HG03039 (cell line): ENCODE data around the gene PDZD8.
"Not testable (repeated sequence)": the region's sequence is repeated elsewhere in the genome, so short reads cannot be mapped to it uniquely, and the experiment has no call there.

Source experiments
- ATAC-seq: cut with Tn5 transposase; IDR thresholded peaks from one replicate; pipeline ENCODE4 v1.9.1; 2021; ENCODE audit warnings: mild to moderate bottlenecking, moderate library complexity; ENCODE audit not compliant: unreplicated experiment

PDZD8 gene

DNA sequence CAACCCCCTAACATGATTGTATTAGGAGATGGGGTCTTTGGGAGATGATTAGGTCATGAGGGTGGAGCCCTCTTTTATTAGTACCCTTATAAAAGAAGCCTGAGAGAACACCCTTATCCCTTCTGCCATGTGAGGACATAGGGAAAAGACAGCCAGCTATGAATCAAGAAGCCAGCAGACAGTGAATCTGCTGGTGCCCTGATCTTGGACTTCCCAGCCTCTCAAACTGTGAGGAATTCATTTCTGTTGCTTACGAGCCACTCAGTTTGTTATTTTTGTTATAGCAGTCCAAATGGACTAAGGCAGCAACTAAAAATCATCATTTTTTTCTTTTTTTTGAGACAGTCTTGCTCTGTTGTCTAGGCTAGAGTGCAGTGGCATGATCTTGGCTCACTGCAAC, 74.6 kb downstream of the PDZD8 start:
- no peak for ATAC-seq

- ATAC-seq: no peak
Observed at GRCh38 chr10:117299435-117299834, 75.8 kb downstream of the PDZD8 start.

- no peak for ATAC-seq
Observed at GRCh38 chr10:117298219-117298618, 77.0 kb downstream of the PDZD8 start.

- no peak for ATAC-seq
Observed at GRCh38 chr10:117294735-117295134, 80.5 kb downstream of the PDZD8 start.

GRCh38 chr10:117294039-117294645, 81.1 kb downstream of the PDZD8 start:
- ATAC-seq: no peak

GRCh38 chr10:117290872-117291271, 84.4 kb downstream of the PDZD8 start:
- ATAC-seq: not testable (repeated sequence)

DNA sequence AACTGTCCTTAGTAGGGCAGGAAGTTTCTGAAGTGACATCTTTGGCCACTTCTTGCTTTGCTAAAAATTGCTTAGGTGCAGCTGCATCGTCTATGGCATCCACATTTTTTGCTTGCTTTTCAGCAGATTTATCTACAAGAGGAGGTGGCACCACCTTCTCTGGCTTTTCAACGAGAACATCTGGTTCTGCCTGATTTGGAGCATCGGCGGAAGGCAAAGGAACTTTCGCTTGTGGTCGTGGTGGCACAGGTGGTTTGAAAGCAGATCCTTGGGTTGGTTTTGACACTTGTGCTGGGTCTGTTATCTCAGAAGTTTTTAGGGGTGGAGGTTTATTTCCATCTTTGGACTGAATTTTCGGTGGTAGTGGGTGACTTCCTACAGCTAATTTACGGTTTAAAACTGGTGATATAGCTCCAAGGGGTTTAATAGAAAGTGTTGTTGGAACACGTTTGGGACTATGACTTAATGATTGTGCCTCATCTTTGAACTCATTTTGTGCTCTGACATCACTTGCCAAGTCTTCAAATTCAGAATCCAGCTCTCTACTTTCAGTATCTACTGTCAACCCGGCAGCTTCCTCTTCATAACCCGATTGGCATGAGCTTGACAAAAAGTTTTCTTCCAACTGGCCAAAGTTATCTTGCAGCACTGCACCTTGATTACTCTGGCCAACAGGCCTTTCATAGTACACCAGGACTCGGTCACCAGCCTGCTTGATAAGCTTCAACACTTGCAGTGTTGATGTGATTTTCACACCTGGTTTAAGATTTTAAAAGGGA, 90.3 kb downstream of the PDZD8 start:
- ATAC-seq: no peak

DNA sequence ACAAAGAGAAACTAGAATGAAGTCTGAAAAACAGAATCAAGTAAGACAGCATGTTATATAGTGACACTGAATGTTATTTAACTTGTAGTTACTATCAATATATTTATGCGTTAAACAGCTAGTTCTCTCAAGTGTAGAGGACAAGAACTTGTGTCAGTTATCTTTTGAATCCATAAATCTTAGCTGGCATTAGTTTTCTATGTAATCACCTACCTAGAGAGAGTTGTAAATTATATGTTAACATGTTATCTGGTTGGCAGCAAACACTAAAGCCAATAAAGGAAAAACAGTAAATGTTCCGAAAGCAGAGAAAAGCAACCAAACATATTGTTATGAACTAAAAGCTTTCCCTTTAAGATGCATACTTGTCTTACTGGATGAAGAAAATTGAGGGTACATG, 97.6 kb downstream of the PDZD8 start:
- no peak for ATAC-seq

DNA sequence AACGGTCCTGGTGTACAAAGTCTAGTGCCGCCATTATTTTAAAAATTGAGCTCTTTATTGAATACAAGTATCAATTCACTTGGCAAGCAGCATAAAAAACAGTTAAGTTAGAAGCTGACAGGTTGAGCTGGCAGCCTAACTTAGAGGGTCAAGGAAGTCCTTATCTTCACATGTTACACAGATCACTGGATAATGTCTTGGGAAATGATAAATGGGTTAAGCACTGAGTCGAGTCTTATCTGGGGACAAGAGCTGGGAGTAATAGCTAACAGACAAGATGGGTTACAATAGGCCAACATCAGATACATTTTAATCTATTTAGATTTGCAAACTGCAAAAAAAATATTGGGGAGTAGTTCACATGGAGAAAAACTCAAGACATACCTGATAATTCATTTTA, 100.1 kb downstream of the PDZD8 start:
- ATAC-seq: no peak

DNA sequence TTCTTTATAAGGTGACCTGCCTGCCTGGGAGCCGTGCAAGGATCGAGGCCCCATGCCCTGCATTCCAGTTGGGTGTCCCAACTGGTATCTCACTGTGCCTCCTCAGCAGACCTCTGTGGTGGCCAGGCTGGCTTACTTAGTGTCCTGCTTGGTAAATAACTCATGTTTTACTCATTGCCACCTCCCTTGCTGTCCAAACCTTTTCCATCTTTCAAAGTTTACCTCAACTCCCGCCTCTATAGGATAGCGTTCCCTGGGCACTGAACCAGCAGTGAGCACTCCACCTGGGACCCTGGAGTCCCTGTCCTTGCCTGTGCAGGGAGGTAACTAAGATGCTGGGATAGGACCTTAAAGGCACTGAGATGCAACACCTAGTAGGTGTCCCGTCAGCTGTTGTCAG, 100.7 kb downstream of the PDZD8 start:
- no peak for ATAC-seq

DNA sequence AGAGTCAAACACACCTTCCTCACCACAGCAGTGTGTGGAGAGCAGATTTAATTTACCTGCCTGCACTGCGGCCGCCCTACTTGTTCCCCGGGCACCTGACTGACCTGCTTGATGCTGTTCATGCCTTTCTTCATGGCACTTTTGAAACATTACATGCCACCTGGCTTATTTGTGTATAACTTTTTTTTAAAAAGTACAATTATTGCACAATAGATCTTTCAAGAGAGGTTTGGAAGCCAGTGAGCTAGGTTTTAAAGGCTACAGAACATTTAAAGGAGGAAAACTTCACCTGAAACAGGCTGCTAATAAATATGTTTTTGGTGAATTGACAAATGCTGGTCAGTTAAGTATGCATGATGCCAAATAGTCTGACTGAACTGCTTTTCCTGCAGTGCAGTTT, 101.3 kb downstream of the PDZD8 start:
- ATAC-seq: no peak

DNA sequence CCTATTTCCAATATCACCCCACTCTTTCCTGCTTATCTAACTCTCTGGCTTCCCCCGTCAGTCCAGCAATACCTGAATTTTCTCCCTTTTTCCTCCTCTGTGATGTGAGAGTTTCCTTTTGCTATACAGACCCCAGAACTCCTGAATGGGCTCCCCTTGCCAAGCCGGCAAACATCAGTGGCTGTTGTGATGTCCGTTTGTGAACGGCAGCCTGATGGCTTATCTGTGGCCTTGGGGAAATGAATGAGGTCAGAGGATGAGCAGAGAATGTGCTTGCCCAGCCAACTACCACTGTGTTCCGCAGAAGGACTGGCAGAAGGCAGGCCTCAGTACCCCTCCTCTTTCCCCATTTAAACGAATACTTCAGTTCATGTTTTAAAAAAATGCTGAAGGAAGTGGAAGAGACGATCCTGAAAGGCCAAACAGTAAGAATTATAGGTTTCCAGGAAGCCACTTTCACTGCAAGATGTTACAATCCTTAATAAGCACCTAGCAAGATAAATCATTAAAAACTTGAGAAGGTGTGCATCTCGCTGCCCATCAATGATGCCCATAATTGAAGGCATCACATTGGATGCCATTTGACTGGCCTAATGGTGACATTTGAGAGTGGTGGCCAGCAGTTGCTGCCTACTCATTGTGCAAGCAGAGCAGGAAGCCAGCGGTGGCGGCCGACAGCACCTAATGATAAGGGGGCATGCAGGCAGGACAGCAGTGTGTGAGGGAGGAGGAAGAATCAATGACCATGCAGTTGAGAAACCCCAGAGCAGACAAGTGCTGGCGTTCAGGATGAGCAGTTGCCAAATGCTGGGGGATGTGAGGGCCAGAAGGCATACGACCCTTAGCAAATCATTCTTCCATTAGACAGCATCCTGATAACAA, 102.8 kb downstream of the PDZD8 start:
- ATAC-seq: no peak

GRCh38 chr10:117271427-117271826, 103.8 kb downstream of the PDZD8 start:
- ATAC-seq: no peak

DNA sequence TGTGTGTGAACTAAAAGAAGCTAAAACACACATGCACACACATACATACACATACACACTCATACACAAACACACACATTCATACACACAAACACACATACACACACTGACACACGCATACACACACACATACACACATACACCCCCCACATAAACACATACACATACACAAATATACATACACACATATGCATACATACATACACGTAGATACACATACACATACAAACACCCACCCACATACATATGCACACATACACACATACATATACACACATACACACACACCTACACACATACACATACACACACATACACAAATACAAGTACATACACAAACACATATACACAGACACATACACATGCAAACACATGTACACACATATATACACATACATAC, 106.3 kb downstream of the PDZD8 start:
- no peak for ATAC-seq

DNA sequence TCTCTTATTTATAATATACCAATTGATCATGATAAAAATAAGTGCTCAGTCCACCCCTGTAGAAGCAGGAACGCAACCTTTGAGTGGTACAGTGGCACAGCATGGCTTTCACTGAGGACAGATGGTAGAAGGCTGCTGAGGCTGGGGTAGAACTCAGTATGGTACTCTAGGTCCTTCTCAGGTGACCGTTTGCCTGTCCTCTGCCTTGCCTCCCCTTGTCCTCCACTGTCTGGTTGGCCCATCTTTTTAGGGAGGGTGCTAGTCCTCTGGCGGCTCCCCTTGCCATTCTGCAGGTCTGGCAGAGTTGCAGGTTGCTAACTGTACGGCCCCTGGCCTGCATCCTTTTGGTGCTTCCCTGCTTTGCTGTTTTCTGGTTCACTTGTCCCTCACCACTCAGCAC, 107.0 kb downstream of the PDZD8 start:
- no peak for ATAC-seq

- ATAC-seq: no peak
Observed at GRCh38 chr10:117266812-117267211, 108.4 kb downstream of the PDZD8 start.

DNA sequence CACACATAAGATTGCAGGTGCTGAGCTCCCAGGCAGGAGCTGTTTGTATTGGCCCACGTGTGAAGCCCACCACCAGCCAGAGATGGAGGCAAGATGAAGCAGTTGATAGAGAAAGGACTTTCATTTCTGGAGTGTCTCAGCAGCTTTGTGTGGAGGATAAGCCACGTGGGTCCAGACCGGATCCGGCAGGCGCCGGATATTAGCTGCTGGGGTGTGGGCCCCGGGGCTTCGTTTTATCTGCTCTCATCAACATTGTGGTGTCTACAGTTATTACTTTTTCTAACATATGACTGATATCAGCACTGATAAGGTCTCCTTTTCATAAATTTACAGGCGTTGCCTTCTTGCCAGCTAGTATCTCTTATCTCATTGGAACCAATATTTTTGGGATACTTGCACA, 108.8 kb downstream of the PDZD8 start:
- ATAC-seq: no peak

- ATAC-seq: no peak
Observed at GRCh38 chr10:117264782-117265181, 110.5 kb downstream of the PDZD8 start.

DNA sequence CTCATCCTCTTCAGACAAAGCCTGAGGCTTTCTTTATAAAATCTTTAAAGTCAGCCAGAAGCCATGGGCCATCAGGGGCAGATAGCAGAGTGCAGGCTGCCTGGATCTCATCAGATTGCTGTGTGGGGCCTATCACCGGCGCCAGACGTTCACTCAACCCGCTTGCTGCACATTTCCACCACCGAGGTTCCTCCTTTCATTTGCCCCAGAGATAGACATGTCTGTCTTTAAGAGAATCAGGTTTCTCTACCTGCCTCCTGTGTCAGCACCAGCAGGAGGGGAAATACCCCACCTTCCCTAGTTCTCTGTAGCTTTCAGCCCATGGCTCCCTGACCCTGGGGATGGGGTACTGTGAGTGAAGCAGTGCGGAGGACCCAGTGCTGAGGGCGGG, 112.3 kb downstream of the PDZD8 start:
- no peak for ATAC-seq

- no peak for ATAC-seq
Observed at GRCh38 chr10:117262291-117262902, 112.8 kb downstream of the PDZD8 start.

DNA sequence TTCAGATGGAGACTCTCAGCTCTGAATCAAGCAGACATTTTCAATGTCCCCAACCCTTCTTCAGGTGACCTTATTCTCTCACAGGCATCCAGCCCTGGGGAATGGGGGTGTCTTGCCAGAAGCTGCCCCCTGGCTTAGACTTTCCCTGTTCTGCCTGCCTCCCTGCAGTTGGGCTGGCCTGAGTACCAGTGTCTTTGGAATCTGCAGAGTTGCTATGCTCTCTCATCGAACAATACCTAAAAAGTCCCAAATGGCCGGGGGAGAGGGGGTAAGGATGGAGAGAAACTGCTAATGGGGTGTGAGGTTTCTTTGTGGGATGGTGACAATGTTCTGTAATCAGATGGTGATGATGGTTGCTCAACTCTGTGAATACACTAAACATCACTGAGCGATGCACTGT, 113.7 kb downstream of the PDZD8 start:
- ATAC-seq: no peak
